Hematopoietic multipotent progenitor cell treated with erythropoietin and hydrocortisone succinate and interleukin-3 and kit ligand, for 17 days (in vitro differentiated cells): ENCODE results near the gene MAGI2.

Experiments
- DNase-seq: peaks from one replicate; pipeline ENCODE4 v3.0.0-alpha.2; 2015; ENCODE audit warnings: low spot score

MAGI2 gene

GRCh38 chr7:78175330-78176100 lies 1278.0 kb downstream of the MAGI2 start:
- DNase-seq, result no peak

- DNase-seq, result no peak
These were observed 1279.8 kb downstream of the MAGI2 start for GRCh38 chr7:78173666-78174065.

GRCh38 chr7:78172933-78173591 lies 1280.4 kb downstream of the MAGI2 start:
- no peak for DNase-seq

GRCh38 chr7:78172267-78172757 lies 1281.2 kb downstream of the MAGI2 start:
- no peak for DNase-seq

GRCh38 chr7:78171398-78171797 lies 1282.1 kb downstream of the MAGI2 start:
- DNase-seq, result no peak

GRCh38 chr7:78170815-78171214 lies 1282.7 kb downstream of the MAGI2 start:
- DNase-seq, result no peak

GRCh38 chr7:78169992-78170391 lies 1283.5 kb downstream of the MAGI2 start:
- DNase-seq, result no peak

- no peak for DNase-seq
These were observed 1284.6 kb downstream of the MAGI2 start for GRCh38 chr7:78168865-78169264.

- no peak for DNase-seq
These were observed 1285.6 kb downstream of the MAGI2 start for GRCh38 chr7:78167860-78168259.

- no peak for DNase-seq
These were observed 1287.6 kb downstream of the MAGI2 start for GRCh38 chr7:78165854-78166253.

GRCh38 chr7:78165454-78165853 lies 1288.0 kb downstream of the MAGI2 start:
- no peak for DNase-seq

GRCh38 chr7:78164459-78164858 lies 1289.0 kb downstream of the MAGI2 start:
- DNase-seq, result no peak

GRCh38 chr7:78161781-78162180 lies 1291.7 kb downstream of the MAGI2 start:
- DNase-seq, result no peak

- DNase-seq, result no peak
These were observed 1293.9 kb downstream of the MAGI2 start for GRCh38 chr7:78159545-78159944.

- DNase-seq, result no peak
These were observed 1300.2 kb downstream of the MAGI2 start for GRCh38 chr7:78153285-78153684.

GRCh38 chr7:78151229-78151628 lies 1302.2 kb downstream of the MAGI2 start:
- no peak for DNase-seq

- DNase-seq, result no peak
These were observed 1303.7 kb downstream of the MAGI2 start for GRCh38 chr7:78149787-78150186.

- DNase-seq, result no peak
These were observed 1305.1 kb downstream of the MAGI2 start for GRCh38 chr7:78148166-78148894.

- DNase-seq, result no peak
These were observed 1306.9 kb downstream of the MAGI2 start for GRCh38 chr7:78146546-78146945.

- no peak for DNase-seq
These were observed 1309.8 kb downstream of the MAGI2 start for GRCh38 chr7:78143661-78144060.

- DNase-seq, result no peak
These were observed 1311.8 kb downstream of the MAGI2 start for GRCh38 chr7:78141522-78142281.

- no peak for DNase-seq
These were observed 1313.4 kb downstream of the MAGI2 start for GRCh38 chr7:78140109-78140508.
